Caco-2 (cell line): ENCODE data around the gene APEX2. TPM values are rescaled to one million over a fixed set of nuclear protein-coding genes. Genes with fewer than 3 reads are reported as not detected.
"Not testable (repeated sequence)": the region's sequence is repeated elsewhere in the genome, so short reads cannot be mapped to it uniquely, and the experiment has no call there.

Experiments
- BruUV-seq: library from RNA; stranded (reverse); fragments of 400-500 nt; replicated peaks from 2 replicates; lab custom pipeline; 2021; lab: Mats Ljungman, UMichigan
- CTCF ChIA-PET: fragments of 300-600 bp; sonication (Branson Sonifier 250); formaldehyde crosslinking; loops from one replicate; lab custom pipeline; 2022; ENCODE audit warnings: antibody characterized with exemption; lab: Charles Lee
- POLR2A ChIA-PET: fragments of 300-600 bp; sonication (Branson Sonifier 250); formaldehyde crosslinking; loops from one replicate; lab custom pipeline; 2022; ENCODE audit warnings: antibody characterized with exemption; lab: Charles Lee
- DNase-seq, 2 experiments: peaks; one replicate each; pipeline versions ENCODE4 v3.0.0 to v3.0.0-alpha.2; 2020 to 2022
- H3K27me3 ChIP-seq: replicated peaks from 2 replicates; pipeline ENCODE4 v1.6.0; 2011; ENCODE audit warnings: low read length; ENCODE audit not compliant: control insufficient read depth, insufficient read depth
- H3K36me3 ChIP-seq: 2 replicates; pipeline ENCODE4 v1.5.1; 2011; ENCODE audit warnings: low read length; ENCODE audit not compliant: control insufficient read depth, insufficient read depth
- H3K4me1 ChIP-seq: fragments of 250-450 bp; sonication (Bioruptor Pico); 2 replicates; pipeline ENCODE4 v1.5.1; 2020; ENCODE audit warnings: mild to moderate bottlenecking
- H3K4me3 ChIP-seq: 2 replicates; pipeline ENCODE4 v1.5.1; 2011; ENCODE audit warnings: low read depth, mild to moderate bottlenecking, control low read depth, low read length
- H3K9me3 ChIP-seq: fragments of 250-450 bp; sonication (Bioruptor Pico); 2 replicates; pipeline ENCODE4 v1.5.1; 2020; ENCODE audit warnings: mild to moderate bottlenecking, moderate library complexity
- H3K27ac Mint-ChIP-seq: one replicate; pipeline ENCODE4 v1.8.0; 2022; ENCODE audit warnings: mixed read lengths; ENCODE audit not compliant: unreplicated experiment
- H3K27me3 Mint-ChIP-seq: one replicate; pipeline ENCODE4 v1.8.0; 2022; ENCODE audit warnings: mixed read lengths; ENCODE audit not compliant: insufficient read depth, unreplicated experiment
- H3K36me3 Mint-ChIP-seq: one replicate; pipeline ENCODE4 v1.8.0; 2022; ENCODE audit warnings: mild to moderate bottlenecking, mixed read lengths; ENCODE audit not compliant: insufficient read depth, unreplicated experiment
- H3K4me1 Mint-ChIP-seq: one replicate; pipeline ENCODE4 v1.8.0; 2022; ENCODE audit warnings: low read depth, mixed read lengths; ENCODE audit not compliant: unreplicated experiment
- H3K4me3 Mint-ChIP-seq: one replicate; pipeline ENCODE4 v1.8.0; 2022; ENCODE audit warnings: mild to moderate bottlenecking, moderate library complexity, mixed read lengths; ENCODE audit not compliant: unreplicated experiment
- H3K9me3 Mint-ChIP-seq: one replicate; pipeline ENCODE4 v1.8.0; 2022; ENCODE audit warnings: mixed read lengths; ENCODE audit not compliant: unreplicated experiment
- intact Hi-C: fragments of 100-400 bp; cut with micrococcal nuclease; formaldehyde crosslinking; loops from one replicate; pipeline ENCODE4 v1.10.0; 2022; ENCODE audit not compliant: unreplicated experiment
- total RNA-seq: library from RNA; stranded (reverse); gene quantifications from 2 replicates; pipeline ENCODE4 v1.2.3, GENCODE V29; 2022
- TF ChIP-seq, protein P1 (sequence below), 2 experiments: fragments of 200-600 bp in 1 of 2; IDR thresholded peaks; 1 replicate in 1 of 2; 2 replicates in 1 of 2; pipeline versions ENCODE4 v1.5.1 to v1.8.0; 2011 to 2022; ENCODE audit warnings: antibody characterized with exemption in 1 of 2, control low read depth in 1 of 2, inconsistent platforms in 1 of 2, low read depth in 1 of 2, low read length in 1 of 2, mild to moderate bottlenecking in 1 of 2, moderate library complexity in 1 of 2; ENCODE audit not compliant: insufficient read depth in 1 of 2, severe bottlenecking in 1 of 2, unreplicated experiment in 1 of 2

Gene APEX2
- total RNA-seq, 1 experiment from 2014 or later: 19.6 TPM

DNA sequence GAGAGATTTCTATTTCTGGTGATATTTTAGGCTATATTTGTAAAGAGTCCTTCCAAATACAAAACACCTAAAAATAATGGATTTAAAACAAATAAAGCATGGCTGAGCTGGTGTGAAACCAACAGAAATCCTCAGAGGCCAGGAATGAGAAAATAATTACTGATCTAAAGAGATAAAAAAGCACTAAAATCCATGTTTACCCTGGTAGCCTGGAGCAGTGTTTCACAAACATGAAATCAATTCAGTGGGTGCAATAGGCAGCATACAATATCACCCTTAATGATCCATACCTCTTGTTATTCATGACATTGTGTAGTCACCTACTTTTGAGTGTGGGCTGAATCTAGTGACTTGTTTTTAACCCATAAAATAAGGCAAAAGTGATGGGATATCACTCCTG is 20.7 kb upstream of the APEX2 start:
- BruUV-seq: no TSS peak
- Mint-ChIP-seq H3K36me3 (no peaks in the 10 kb centered on the region), H3K27me3 (no peaks in the 10 kb centered on the region), H3K4me3 (no peak overlapping the region), H3K4me1 (no peaks in the 10 kb centered on the region), H3K9me3 (no peaks in the 10 kb centered on the region), H3K27ac (no peak overlapping the region)
- no peak for DNase-seq
- no peaks in the 10 kb centered on the region for H3K9me3 ChIP-seq
- TF ChIP-seq, protein P1, sequence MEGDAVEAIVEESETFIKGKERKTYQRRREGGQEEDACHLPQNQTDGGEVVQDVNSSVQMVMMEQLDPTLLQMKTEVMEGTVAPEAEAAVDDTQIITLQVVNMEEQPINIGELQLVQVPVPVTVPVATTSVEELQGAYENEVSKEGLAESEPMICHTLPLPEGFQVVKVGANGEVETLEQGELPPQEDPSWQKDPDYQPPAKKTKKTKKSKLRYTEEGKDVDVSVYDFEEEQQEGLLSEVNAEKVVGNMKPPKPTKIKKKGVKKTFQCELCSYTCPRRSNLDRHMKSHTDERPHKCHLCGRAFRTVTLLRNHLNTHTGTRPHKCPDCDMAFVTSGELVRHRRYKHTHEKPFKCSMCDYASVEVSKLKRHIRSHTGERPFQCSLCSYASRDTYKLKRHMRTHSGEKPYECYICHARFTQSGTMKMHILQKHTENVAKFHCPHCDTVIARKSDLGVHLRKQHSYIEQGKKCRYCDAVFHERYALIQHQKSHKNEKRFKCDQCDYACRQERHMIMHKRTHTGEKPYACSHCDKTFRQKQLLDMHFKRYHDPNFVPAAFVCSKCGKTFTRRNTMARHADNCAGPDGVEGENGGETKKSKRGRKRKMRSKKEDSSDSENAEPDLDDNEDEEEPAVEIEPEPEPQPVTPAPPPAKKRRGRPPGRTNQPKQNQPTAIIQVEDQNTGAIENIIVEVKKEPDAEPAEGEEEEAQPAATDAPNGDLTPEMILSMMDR (IDR thresholded peaks at IDR 0.05; ENCODE audit: insufficient read depth in 1 of 2, low read depth in 1 of 2, low read length in 1 of 2, severe bottlenecking in 1 of 2, unreplicated experiment in 1 of 2): no peak
- H3K4me1 ChIP-seq: no peaks in the 10 kb centered on the region
- no peaks in the 10 kb centered on the region for H3K36me3 ChIP-seq
- no peak overlapping the region for H3K4me3 ChIP-seq
- intact Hi-C loops: no loop called here
- CTCF ChIA-PET: no interaction called here
- POLR2A ChIA-PET: no interaction called here
- no peaks in the 10 kb centered on the region for H3K27me3 ChIP-seq

DNA sequence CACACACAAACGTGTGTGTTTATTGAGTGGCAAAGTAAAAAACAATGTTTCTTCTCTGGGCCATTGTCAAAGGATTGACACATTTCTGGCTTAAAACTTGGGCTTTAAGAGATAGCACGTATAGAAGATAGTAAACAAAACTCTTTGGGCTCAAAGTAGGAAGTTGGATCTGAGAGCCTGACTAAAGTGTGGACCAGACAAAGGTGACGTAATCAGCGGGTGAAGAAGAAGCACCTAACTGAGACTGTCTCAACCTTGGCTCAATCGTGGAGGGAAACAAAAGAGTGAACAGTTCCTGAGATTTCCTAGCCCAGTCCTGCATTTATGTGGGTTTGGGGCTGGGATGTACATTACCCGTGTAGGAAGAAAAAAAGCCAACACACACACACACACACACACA is 19.8 kb upstream of the APEX2 start:
- no peaks in the 10 kb centered on the region for H3K9me3 ChIP-seq
- no peak overlapping the region for H3K4me3 ChIP-seq
- H3K27me3 ChIP-seq: no peaks in the 10 kb centered on the region
- intact Hi-C loops: no loop called here
- no peaks in the 10 kb centered on the region for H3K36me3 ChIP-seq
- H3K27me3 Mint-ChIP-seq: no peaks in the 10 kb centered on the region
- ChIA-PET POLR2A (no interaction called here), CTCF (no interaction called here)
- TF ChIP-seq, protein P1 (IDR thresholded peaks at IDR 0.05; ENCODE audit: insufficient read depth in 1 of 2, low read depth in 1 of 2, low read length in 1 of 2, severe bottlenecking in 1 of 2, unreplicated experiment in 1 of 2): no peak
- H3K4me1 ChIP-seq: no peaks in the 10 kb centered on the region
- H3K4me3 Mint-ChIP-seq: no peak overlapping the region
- no peak overlapping the region for H3K27ac Mint-ChIP-seq
- H3K9me3 Mint-ChIP-seq: no peaks in the 10 kb centered on the region
- BruUV-seq: no TSS peak
- no peaks in the 10 kb centered on the region for H3K36me3 Mint-ChIP-seq
- DNase-seq: no peak
- no peaks in the 10 kb centered on the region for H3K4me1 Mint-ChIP-seq

DNA sequence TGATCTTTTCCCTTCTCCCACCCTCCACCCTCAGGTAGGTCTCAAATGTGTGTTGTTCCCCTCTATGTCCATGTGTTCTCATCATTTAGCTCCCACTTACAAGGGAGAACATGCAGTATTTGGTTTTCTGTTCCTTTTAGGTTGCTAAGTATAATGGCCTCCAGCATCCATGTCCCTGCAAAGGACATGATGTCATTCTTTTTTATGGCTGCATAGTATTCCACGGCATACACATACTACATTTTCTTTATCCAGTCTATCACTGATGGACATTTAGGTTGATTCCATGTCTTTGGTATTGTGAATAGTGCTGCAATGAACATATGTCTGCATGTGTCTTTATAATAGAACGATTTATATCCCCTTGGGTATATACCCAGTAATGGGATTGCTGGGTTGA is 16.9 kb upstream of the APEX2 start:
- H3K27me3 ChIP-seq, BruUV-seq, H3K27me3 Mint-ChIP-seq, H3K4me1 ChIP-seq, H3K4me3 ChIP-seq, DNase-seq, H3K9me3 Mint-ChIP-seq, H3K27ac Mint-ChIP-seq, POLR2A ChIA-PET, H3K4me1 Mint-ChIP-seq, H3K36me3 Mint-ChIP-seq, CTCF ChIA-PET, H3K36me3 ChIP-seq, intact Hi-C loops, H3K4me3 Mint-ChIP-seq, H3K9me3 ChIP-seq: not testable (repeated sequence)

DNA sequence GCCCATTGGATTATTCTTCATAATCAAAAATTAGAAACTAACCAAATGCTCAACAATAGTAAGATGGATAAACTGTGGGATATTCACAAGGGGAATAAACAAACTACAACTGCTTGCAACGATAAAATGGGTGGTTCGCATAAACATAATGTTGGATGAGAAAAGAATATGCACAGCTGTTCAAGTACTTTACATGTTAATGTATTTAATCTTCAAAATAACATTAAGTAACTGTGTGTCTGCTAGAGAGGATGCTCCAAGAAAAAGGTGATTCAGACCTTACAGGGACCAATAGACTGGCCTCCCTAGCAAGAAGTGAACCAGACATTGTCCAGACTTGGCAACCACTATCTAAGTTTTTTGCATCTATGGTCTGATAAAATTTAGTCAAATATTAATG is 8.5 kb upstream of the APEX2 start:
- Mint-ChIP-seq H3K36me3 (no peaks in the 10 kb centered on the region), H3K4me3 (no peak overlapping the region), H3K27me3 (no peaks in the 10 kb centered on the region), H3K27ac (no peak overlapping the region), H3K9me3 (no peaks in the 10 kb centered on the region), H3K4me1 (no peaks in the 10 kb centered on the region)
- Histone ChIP-seq H3K4me1 (no peaks in the 10 kb centered on the region), H3K4me3 (no peak overlapping the region), H3K9me3 (no peaks in the 10 kb centered on the region), H3K36me3 (no peaks in the 10 kb centered on the region), H3K27me3 (no peaks in the 10 kb centered on the region)
- DNase-seq: no peak
- no TSS peak for BruUV-seq
- TF ChIP-seq, protein P1 (IDR thresholded peaks at IDR 0.05; ENCODE audit: insufficient read depth in 1 of 2, low read depth in 1 of 2, low read length in 1 of 2, severe bottlenecking in 1 of 2, unreplicated experiment in 1 of 2): no peak
- ChIA-PET CTCF (no interaction called here), POLR2A (no interaction called here)
- intact Hi-C loops: loop anchor here (10.0 kb wide), 1 partner anchor 123 kb away; no protein-coding TSS in a partner anchor
